Glutamatergic neuron (in vitro differentiated cells): ENCODE data around the gene LRRC7. TPM values are rescaled to one million over a fixed set of nuclear protein-coding genes. Genes with fewer than 3 reads are reported as not detected.

ENCODE experiments used
- DNase-seq: peaks from one replicate; pipeline ENCODE4 v3.0.0; 2022
- H3K27ac Mint-ChIP-seq: one replicate; pipeline ENCODE4 v1.8.0; 2020; ENCODE audit warnings: mild to moderate bottlenecking, mixed read lengths, inconsistent platforms; ENCODE audit not compliant: unreplicated experiment
- H3K27me3 Mint-ChIP-seq: one replicate; pipeline ENCODE4 v1.8.0; 2020; ENCODE audit warnings: mild to moderate bottlenecking, moderate library complexity, mixed read lengths, inconsistent platforms; ENCODE audit not compliant: unreplicated experiment
- H3K36me3 Mint-ChIP-seq: one replicate; pipeline ENCODE4 v1.8.0; 2020; ENCODE audit warnings: mild to moderate bottlenecking, mixed read lengths, inconsistent platforms; ENCODE audit not compliant: unreplicated experiment
- H3K4me1 Mint-ChIP-seq: one replicate; pipeline ENCODE4 v1.8.0; 2020; ENCODE audit warnings: mild to moderate bottlenecking, low read depth, mixed read lengths, inconsistent platforms; ENCODE audit not compliant: unreplicated experiment
- H3K4me3 Mint-ChIP-seq: one replicate; pipeline ENCODE4 v1.8.0; 2020; ENCODE audit warnings: mild to moderate bottlenecking, mixed read lengths, inconsistent platforms; ENCODE audit not compliant: unreplicated experiment
- H3K9me3 Mint-ChIP-seq: one replicate; pipeline ENCODE4 v1.8.0; 2020; ENCODE audit warnings: mild to moderate bottlenecking, moderate library complexity, mixed read lengths, inconsistent platforms; ENCODE audit not compliant: unreplicated experiment
- CTCF ChIP-seq: fragments of 200-600 bp; sonication (generic); IDR thresholded peaks from one replicate; pipeline ENCODE4 v1.5.0; 2021; ENCODE audit not compliant: partially characterized antibody, unreplicated experiment
- total RNA-seq: library from RNA; stranded (reverse); fragmentation: NEBNext Ultra II Directional; extraction: Animal tissue kit (Norgen Biotek cat#: 25700); gene quantifications from one replicate; pipeline ENCODE4 v1.2.1, GENCODE V29; 2021; ENCODE audit not compliant: unreplicated experiment

LRRC7 gene
- total RNA-seq, 1 donor from 2014 or later: 19.1 TPM

- H3K9me3 Mint-ChIP-seq: peaks cover 11% of the 10 kb centered on the region
- H3K27me3 Mint-ChIP-seq: no peaks in the 10 kb centered on the region
- TF ChIP-seq CTCF: no peak
- H3K36me3 Mint-ChIP-seq: peaks cover 17% of the 10 kb centered on the region
- H3K4me1 Mint-ChIP-seq: no peaks in the 10 kb centered on the region
- no peak overlapping the region for H3K27ac Mint-ChIP-seq
- H3K4me3 Mint-ChIP-seq: no peak overlapping the region
- DNase-seq: no peak
Measured at GRCh38 chr1:69733061-69733460, 165.3 kb downstream of the LRRC7 start.

GRCh38 chr1:69737527-69738185 is 169.9 kb downstream of the LRRC7 start:
- Mint-ChIP-seq H3K36me3 (peaks cover 11% of the 10 kb centered on the region), H3K4me1 (peaks cover 9% of the 10 kb centered on the region), H3K27ac (no peak overlapping the region), H3K4me3 (no peak overlapping the region), H3K27me3 (peaks cover 1% of the 10 kb centered on the region), H3K9me3 (peaks cover 8% of the 10 kb centered on the region)
- no peak for DNase-seq
- peak; percentile 79 for TF ChIP-seq CTCF

- peaks cover 9% of the 10 kb centered on the region for H3K4me1 Mint-ChIP-seq
Measured at GRCh38 chr1:69738458-69739250, 170.9 kb downstream of the LRRC7 start.

GRCh38 chr1:69739251-69739605 is 171.5 kb downstream of the LRRC7 start:
- Mint-ChIP-seq H3K27ac (no peak overlapping the region), H3K27me3 (peaks cover 1% of the 10 kb centered on the region), H3K9me3 (peaks cover 8% of the 10 kb centered on the region), H3K4me1 (peaks cover 9% of the 10 kb centered on the region), H3K4me3 (no peak overlapping the region), H3K36me3 (peaks cover 11% of the 10 kb centered on the region)
- TF ChIP-seq CTCF: no peak
- DNase-seq: no peak

More at GRCh38 chr1:69738458-69739250, 170.9 kb downstream of the LRRC7 start:
- no peak for TF ChIP-seq CTCF
- DNase-seq: no peak
- peaks cover 11% of the 10 kb centered on the region for H3K36me3 Mint-ChIP-seq
- H3K27me3 Mint-ChIP-seq: peaks cover 1% of the 10 kb centered on the region
- no peak overlapping the region for H3K4me3 Mint-ChIP-seq
- H3K27ac Mint-ChIP-seq: no peak overlapping the region
- H3K9me3 Mint-ChIP-seq: peaks cover 8% of the 10 kb centered on the region

GRCh38 chr1:69743146-69743545 is 175.4 kb downstream of the LRRC7 start:
- Mint-ChIP-seq H3K27me3 (peaks cover 1% of the 10 kb centered on the region), H3K27ac (no peak overlapping the region), H3K9me3 (no peaks in the 10 kb centered on the region), H3K36me3 (no peaks in the 10 kb centered on the region), H3K4me3 (no peak overlapping the region), H3K4me1 (peaks cover 15% of the 10 kb centered on the region)
- TF ChIP-seq CTCF: no peak
- DNase-seq: no peak
